ENCODE measurements around the gene PCED1B.
"Not testable (repeated sequence)": the region's sequence is repeated elsewhere in the genome, so short reads cannot be mapped to it uniquely, and the experiment has no call there.

PCED1B gene

GRCh38 chr12:47170281-47170680 is 90.9 kb downstream of the PCED1B start:
- not testable (repeated sequence) for DNase-seq (ENCODE audit: low spot score)

- no peak for DNase-seq (ENCODE audit: low spot score)
These were observed 98.6 kb downstream of the PCED1B start for GRCh38 chr12:47178014-47178413.

GRCh38 chr12:47182164-47182938 is 102.9 kb downstream of the PCED1B start:
- DNase-seq (ENCODE audit: low spot score): not testable (repeated sequence)

GRCh38 chr12:47184229-47184628 is 104.8 kb downstream of the PCED1B start:
- DNase-seq (ENCODE audit: low spot score): no peak

GRCh38 chr12:47184813-47185212 is 105.4 kb downstream of the PCED1B start:
- peak; percentile 29 for DNase-seq (ENCODE audit: low spot score)

GRCh38 chr12:47186246-47186645 is 106.8 kb downstream of the PCED1B start:
- no peak for DNase-seq (ENCODE audit: low spot score)

GRCh38 chr12:47188576-47189441 is 109.4 kb downstream of the PCED1B start:
- no peak for DNase-seq (ENCODE audit: low spot score)

GRCh38 chr12:47189728-47190127 is 110.3 kb downstream of the PCED1B start:
- DNase-seq (ENCODE audit: low spot score): peak; percentile 41

- no peak for DNase-seq (ENCODE audit: low spot score)
These were observed 110.9 kb downstream of the PCED1B start for GRCh38 chr12:47190271-47190750.

- no peak for DNase-seq (ENCODE audit: low spot score)
These were observed 111.5 kb downstream of the PCED1B start for GRCh38 chr12:47190905-47191304.

- DNase-seq (ENCODE audit: low spot score): no peak
These were observed 112.6 kb downstream of the PCED1B start for GRCh38 chr12:47192051-47192450.

- no peak for DNase-seq (ENCODE audit: low spot score)
These were observed 113.6 kb downstream of the PCED1B start for GRCh38 chr12:47193066-47193465.

- DNase-seq (ENCODE audit: low spot score): no peak
These were observed 115.1 kb downstream of the PCED1B start for GRCh38 chr12:47194501-47194900.

GRCh38 chr12:47200446-47200845 is 121.0 kb downstream of the PCED1B start:
- DNase-seq (ENCODE audit: low spot score): no peak

GRCh38 chr12:47201190-47201589 is 121.8 kb downstream of the PCED1B start:
- not testable (repeated sequence) for DNase-seq (ENCODE audit: low spot score)

GRCh38 chr12:47202176-47202575 is 122.8 kb downstream of the PCED1B start:
- DNase-seq (ENCODE audit: low spot score): no peak

GRCh38 chr12:47205532-47206449 is 126.4 kb downstream of the PCED1B start:
- no peak for DNase-seq (ENCODE audit: low spot score)

GRCh38 chr12:47206450-47207339 is 127.3 kb downstream of the PCED1B start:
- no peak for DNase-seq (ENCODE audit: low spot score)

GRCh38 chr12:47207340-47207717 is 127.9 kb downstream of the PCED1B start:
- DNase-seq (ENCODE audit: low spot score): no peak

GRCh38 chr12:47207829-47208248 is 128.4 kb downstream of the PCED1B start:
- DNase-seq (ENCODE audit: low spot score): no peak

- no peak for DNase-seq (ENCODE audit: low spot score)
These were observed 129.6 kb downstream of the PCED1B start for GRCh38 chr12:47209014-47209413.

Data from iPS-NIHi11 (cell line).